ENCODE results near the gene CMPK1.

CMPK1 gene

GRCh38 chr1:47378147-47378546 lies 44.6 kb downstream of the CMPK1 start:
- Histone ChIP-seq H3K9me3 (ENCODE audit: control insufficient read depth, insufficient read depth, low read length) (no peaks in the 10 kb centered on the region), H3K27ac (ENCODE audit: low read depth, low read length) (no peak overlapping the region), H3K36me3 (ENCODE audit: control insufficient read depth, insufficient read depth, low read length) (peaks cover 19% of the 10 kb centered on the region), H3K9ac (ENCODE audit: low read depth, low read length) (no peak overlapping the region), H3K4me3 (ENCODE audit: low read depth, low read length) (no peak overlapping the region), H3K27me3 (ENCODE audit: control insufficient read depth, insufficient read depth, low read length) (no peaks in the 10 kb centered on the region), H3K4me1 (ENCODE audit: control insufficient read depth, insufficient read depth, low read length) (peaks cover 9% of the 10 kb centered on the region; the same call in 1 of the 2 replicates)

GRCh38 chr1:47380699-47381098 lies 47.1 kb downstream of the CMPK1 start:
- Histone ChIP-seq H3K4me1 (ENCODE audit: control insufficient read depth, insufficient read depth, low read length) (peaks cover 9% of the 10 kb centered on the region; the same call in 1 of the 2 replicates), H3K4me3 (ENCODE audit: low read depth, low read length) (no peak overlapping the region), H3K9me3 (ENCODE audit: control insufficient read depth, insufficient read depth, low read length) (no peaks in the 10 kb centered on the region), H3K27me3 (ENCODE audit: control insufficient read depth, insufficient read depth, low read length) (no peaks in the 10 kb centered on the region), H3K36me3 (ENCODE audit: control insufficient read depth, insufficient read depth, low read length) (0 out of 2 replicates have a peak, but pooled peaks cover 3% of the 10 kb centered on the region), H3K9ac (ENCODE audit: low read depth, low read length) (no peak overlapping the region), H3K27ac (ENCODE audit: low read depth, low read length) (no peak overlapping the region)

- Histone ChIP-seq H3K27me3 (ENCODE audit: control insufficient read depth, insufficient read depth, low read length) (peaks cover 1% of the 10 kb centered on the region; the same call in 1 of the 2 replicates), H3K9me3 (ENCODE audit: control insufficient read depth, insufficient read depth, low read length) (no peaks in the 10 kb centered on the region), H3K9ac (ENCODE audit: low read depth, low read length) (no peak overlapping the region), H3K4me1 (ENCODE audit: control insufficient read depth, insufficient read depth, low read length) (peaks cover 9% of the 10 kb centered on the region; the same call in 1 of the 2 replicates), H3K4me3 (ENCODE audit: low read depth, low read length) (no peak overlapping the region), H3K27ac (ENCODE audit: low read depth, low read length) (no peak overlapping the region), H3K36me3 (ENCODE audit: control insufficient read depth, insufficient read depth, low read length) (0 out of 2 replicates have a peak, but pooled peaks cover 3% of the 10 kb centered on the region)
Observed at GRCh38 chr1:47382399-47382983, 48.9 kb downstream of the CMPK1 start.

- H3K9ac ChIP-seq (ENCODE audit: low read depth, low read length), result no peak overlapping the region
- 0 out of 2 replicates have a peak, but pooled peaks cover under 1% of the 10 kb centered on the region for H3K4me1 ChIP-seq (ENCODE audit: control insufficient read depth, insufficient read depth, low read length)
- H3K27ac ChIP-seq (ENCODE audit: low read depth, low read length), result no peak overlapping the region
- no peak overlapping the region for H3K4me3 ChIP-seq (ENCODE audit: low read depth, low read length)
- 0 out of 2 replicates have a peak, but pooled peaks cover 3% of the 10 kb centered on the region for H3K36me3 ChIP-seq (ENCODE audit: control insufficient read depth, insufficient read depth, low read length)
- peaks cover 9% of the 10 kb centered on the region; the same call in 1 of the 2 replicates for H3K27me3 ChIP-seq (ENCODE audit: control insufficient read depth, insufficient read depth, low read length)
- no peaks in the 10 kb centered on the region for H3K9me3 ChIP-seq (ENCODE audit: control insufficient read depth, insufficient read depth, low read length)
Observed at GRCh38 chr1:47384083-47384482, 50.5 kb downstream of the CMPK1 start.

GRCh38 chr1:47385020-47385419 lies 51.4 kb downstream of the CMPK1 start:
- Histone ChIP-seq H3K9me3 (ENCODE audit: control insufficient read depth, insufficient read depth, low read length) (no peaks in the 10 kb centered on the region), H3K9ac (ENCODE audit: low read depth, low read length) (no peak overlapping the region), H3K36me3 (ENCODE audit: control insufficient read depth, insufficient read depth, low read length) (0 out of 2 replicates have a peak, but pooled peaks cover 3% of the 10 kb centered on the region), H3K4me3 (ENCODE audit: low read depth, low read length) (no peak overlapping the region), H3K4me1 (ENCODE audit: control insufficient read depth, insufficient read depth, low read length) (no peaks in the 10 kb centered on the region), H3K27ac (ENCODE audit: low read depth, low read length) (no peak overlapping the region), H3K27me3 (ENCODE audit: control insufficient read depth, insufficient read depth, low read length) (peaks cover 12% of the 10 kb centered on the region; the same call in 1 of the 2 replicates)

GRCh38 chr1:47386268-47386667 lies 52.7 kb downstream of the CMPK1 start:
- H3K9me3 ChIP-seq (ENCODE audit: control insufficient read depth, insufficient read depth, low read length), result no peaks in the 10 kb centered on the region
- H3K4me3 ChIP-seq (ENCODE audit: low read depth, low read length), result no peak overlapping the region
- H3K27ac ChIP-seq (ENCODE audit: low read depth, low read length), result no peak overlapping the region
- no peak overlapping the region for H3K9ac ChIP-seq (ENCODE audit: low read depth, low read length)
- H3K4me1 ChIP-seq (ENCODE audit: control insufficient read depth, insufficient read depth, low read length), result no peaks in the 10 kb centered on the region
- H3K36me3 ChIP-seq (ENCODE audit: control insufficient read depth, insufficient read depth, low read length), result no peaks in the 10 kb centered on the region
- peaks cover 12% of the 10 kb centered on the region; the same call in 1 of the 2 replicates for H3K27me3 ChIP-seq (ENCODE audit: control insufficient read depth, insufficient read depth, low read length)

- H3K9me3 ChIP-seq (ENCODE audit: control insufficient read depth, insufficient read depth, low read length), result no peaks in the 10 kb centered on the region
- H3K27me3 ChIP-seq (ENCODE audit: control insufficient read depth, insufficient read depth, low read length), result peaks cover 13% of the 10 kb centered on the region; the same call in 1 of the 2 replicates
- no peaks in the 10 kb centered on the region for H3K4me1 ChIP-seq (ENCODE audit: control insufficient read depth, insufficient read depth, low read length)
- no peak overlapping the region for H3K27ac ChIP-seq (ENCODE audit: low read depth, low read length)
- H3K4me3 ChIP-seq (ENCODE audit: low read depth, low read length), result no peak overlapping the region
- no peak overlapping the region for H3K9ac ChIP-seq (ENCODE audit: low read depth, low read length)
- no peaks in the 10 kb centered on the region for H3K36me3 ChIP-seq (ENCODE audit: control insufficient read depth, insufficient read depth, low read length)
Observed at GRCh38 chr1:47388030-47388890, 54.7 kb downstream of the CMPK1 start.

GRCh38 chr1:47388891-47389238 lies 55.3 kb downstream of the CMPK1 start:
- H3K9ac ChIP-seq (ENCODE audit: low read depth, low read length), result no peak overlapping the region
- H3K27ac ChIP-seq (ENCODE audit: low read depth, low read length), result no peak overlapping the region
- H3K27me3 ChIP-seq (ENCODE audit: control insufficient read depth, insufficient read depth, low read length), result peaks cover 16% of the 10 kb centered on the region; the same call in 1 of the 2 replicates
- H3K4me1 ChIP-seq (ENCODE audit: control insufficient read depth, insufficient read depth, low read length), result no peaks in the 10 kb centered on the region
- no peaks in the 10 kb centered on the region for H3K9me3 ChIP-seq (ENCODE audit: control insufficient read depth, insufficient read depth, low read length)
- H3K36me3 ChIP-seq (ENCODE audit: control insufficient read depth, insufficient read depth, low read length), result no peaks in the 10 kb centered on the region
- no peak overlapping the region for H3K4me3 ChIP-seq (ENCODE audit: low read depth, low read length)

GRCh38 chr1:47389731-47390130 lies 56.1 kb downstream of the CMPK1 start:
- H3K9me3 ChIP-seq (ENCODE audit: control insufficient read depth, insufficient read depth, low read length), result no peaks in the 10 kb centered on the region
- H3K27ac ChIP-seq (ENCODE audit: low read depth, low read length), result no peak overlapping the region
- H3K36me3 ChIP-seq (ENCODE audit: control insufficient read depth, insufficient read depth, low read length), result no peaks in the 10 kb centered on the region
- H3K9ac ChIP-seq (ENCODE audit: low read depth, low read length), result no peak overlapping the region
- no peaks in the 10 kb centered on the region for H3K4me1 ChIP-seq (ENCODE audit: control insufficient read depth, insufficient read depth, low read length)
- H3K4me3 ChIP-seq (ENCODE audit: low read depth, low read length), result no peak overlapping the region
- H3K27me3 ChIP-seq (ENCODE audit: control insufficient read depth, insufficient read depth, low read length), result peaks cover 16% of the 10 kb centered on the region; the same call in 1 of the 2 replicates

- no peaks in the 10 kb centered on the region for H3K36me3 ChIP-seq (ENCODE audit: control insufficient read depth, insufficient read depth, low read length)
- H3K27me3 ChIP-seq (ENCODE audit: control insufficient read depth, insufficient read depth, low read length), result peaks cover 16% of the 10 kb centered on the region; the same call in 1 of the 2 replicates
- no peaks in the 10 kb centered on the region for H3K4me1 ChIP-seq (ENCODE audit: control insufficient read depth, insufficient read depth, low read length)
- H3K9me3 ChIP-seq (ENCODE audit: control insufficient read depth, insufficient read depth, low read length), result no peaks in the 10 kb centered on the region
- no peak overlapping the region for H3K4me3 ChIP-seq (ENCODE audit: low read depth, low read length)
- no peak overlapping the region for H3K27ac ChIP-seq (ENCODE audit: low read depth, low read length)
- no peak overlapping the region for H3K9ac ChIP-seq (ENCODE audit: low read depth, low read length)
Observed at GRCh38 chr1:47390843-47391242, 57.3 kb downstream of the CMPK1 start.

GRCh38 chr1:47393141-47393540 lies 59.6 kb downstream of the CMPK1 start:
- Histone ChIP-seq H3K4me3 (ENCODE audit: low read depth, low read length) (no peak overlapping the region), H3K27ac (ENCODE audit: low read depth, low read length) (no peak overlapping the region), H3K27me3 (ENCODE audit: control insufficient read depth, insufficient read depth, low read length) (peaks cover 11% of the 10 kb centered on the region; the same call in 1 of the 2 replicates), H3K9ac (ENCODE audit: low read depth, low read length) (no peak overlapping the region), H3K36me3 (ENCODE audit: control insufficient read depth, insufficient read depth, low read length) (no peaks in the 10 kb centered on the region), H3K9me3 (ENCODE audit: control insufficient read depth, insufficient read depth, low read length) (no peaks in the 10 kb centered on the region), H3K4me1 (ENCODE audit: control insufficient read depth, insufficient read depth, low read length) (no peaks in the 10 kb centered on the region)

Measured in HUES48 (cell line).